HepG2 (cell line): ENCODE measurements around the gene RBP5. TPM values are rescaled to one million over a fixed set of nuclear protein-coding genes. Genes with fewer than 3 reads are reported as not detected.

Experiments
- ATAC-seq: fragments of 200-7000 bp; cut with Tn5 transposase; 3 replicates; pipeline ENCODE4 v1.9.1; 2020; ENCODE audit warnings: mild to moderate bottlenecking, moderate library complexity
- BruUV-seq: library from RNA; stranded (reverse); fragments of 400-500 nt; replicated peaks from 2 replicates; lab custom pipeline; 2021; lab: Mats Ljungman, UMichigan
- CTCF ChIA-PET: fragments of 300-600 bp; formaldehyde crosslinking; extraction: SDS; loops from one replicate; lab custom pipeline; 2021; ENCODE audit warnings: low total read pairs, inconsistent platforms, low intra/inter-chr PET ratio; lab: Yijun Ruan, JAX
- POLR2A ChIA-PET: fragments of 350-600 bp; sonication (Branson Sonifier 250); formaldehyde crosslinking; loops from one replicate; lab custom pipeline; 2020; ENCODE audit warnings: antibody characterized with exemption, inconsistent platforms; lab: Yijun Ruan, JAX
- DNase-seq: peaks from one replicate; pipeline ENCODE4 v3.0.0-alpha.2; 2015; ENCODE audit warnings: low spot score
- FAIRE-seq: peaks from 3 replicates; lab custom pipeline; 2011; peaks lifted over from hg19 to GRCh38; lab: Jason Lieb, UNC
- H2AFZ ChIP-seq: one replicate; pipeline ENCODE4 v1.6.1; 2011; ENCODE audit warnings: low read length, inconsistent platforms
- H3K27ac ChIP-seq: fragments of 300-600 bp; 3 replicates; pipeline ENCODE4 v1.8.0; 2011; ENCODE audit warnings: mixed run types, mild to moderate bottlenecking, mixed read lengths, low read length, inconsistent platforms; ENCODE audit not compliant: insufficient read depth; ENCODE audit errors: extremely low read length
- H3K27me3 ChIP-seq, 2 experiments: fragments of 200-600 bp in 1 of 2; 2 replicates in 1 of 2; 3 replicates in 1 of 2; pipeline versions ENCODE4 v1.6.0 to v1.8.0; 2011; ENCODE audit warnings: low read length in 2 of 2, mild to moderate bottlenecking in 2 of 2, moderate library complexity in 2 of 2, inconsistent platforms in 1 of 2; ENCODE audit not compliant: insufficient read depth in 2 of 2, control insufficient read depth in 1 of 2
- H3K36me3 ChIP-seq, 2 experiments: fragments of 200-600 bp in 1 of 2; replicated peaks in 1 of 2; 2 replicates in 1 of 2; 3 replicates in 1 of 2; pipeline versions ENCODE4 v1.5.1 to v1.8.0; 2011; ENCODE audit warnings: low read length in 2 of 2, inconsistent platforms in 1 of 2; ENCODE audit not compliant: insufficient read depth in 2 of 2, control insufficient read depth in 1 of 2
- H3K4me1 ChIP-seq: 2 replicates; pipeline ENCODE4 v1.5.1; 2012; ENCODE audit warnings: low read length, inconsistent platforms; ENCODE audit not compliant: insufficient read depth
- H3K4me2 ChIP-seq: 2 replicates; pipeline ENCODE4 v1.6.0; 2011; ENCODE audit warnings: low read depth, low read length, inconsistent platforms
- H3K4me3 ChIP-seq, 3 experiments: fragments of 200-600 bp in 1 of 3; sonication (generic), shearing (Covaris generic) in 1 of 3; replicated peaks in 1 of 3; 2 replicates each; pipeline ENCODE4 v1.5.1; 2011 to 2016; ENCODE audit warnings: low read length in 3 of 3, inconsistent platforms in 2 of 3, low read depth in 2 of 3, mild to moderate bottlenecking in 2 of 3, control low read depth in 1 of 3, mixed read lengths in 1 of 3; ENCODE audit not compliant: insufficient read depth in 1 of 3
- H3K79me2 ChIP-seq: one replicate; pipeline ENCODE4 v1.6.1; 2011; ENCODE audit warnings: low read length, inconsistent platforms; ENCODE audit not compliant: insufficient read depth
- H3K9ac ChIP-seq: 2 replicates; pipeline ENCODE4 v1.6.0; 2011; ENCODE audit warnings: mild to moderate bottlenecking, low read depth, low read length, inconsistent platforms; ENCODE audit not compliant: insufficient read depth
- H3K9me3 ChIP-seq: 2 replicates; pipeline ENCODE4 v1.5.1; 2012; ENCODE audit warnings: mild to moderate bottlenecking, low read length
- H4K20me1 ChIP-seq: 2 replicates; pipeline ENCODE4 v1.6.0; 2011; ENCODE audit warnings: inconsistent platforms, mild to moderate bottlenecking, low read length, moderate library complexity; ENCODE audit not compliant: insufficient read depth
- ARNT ChIP-seq: fragments of 450-650 bp; IDR thresholded peaks from 2 replicates; pipeline ENCODE4 v1.6.1; 2017
- DBP ChIP-seq: sonication (generic); formaldehyde crosslinking; IDR thresholded peaks from 2 replicates; pipeline ENCODE4 v1.4.0; 2020; ENCODE audit warnings: missing genetic modification reagents; ENCODE audit errors: not compliant biosample characterization
- MBNL3 ChIP-seq: fragments of 250-450 bp; sonication (Bioruptor Pico); conservative IDR thresholded peaks from 2 replicates; pipeline ENCODE4 v1.8.0; 2022; ENCODE audit warnings: mild to moderate bottlenecking, inconsistent platforms
- NR1H2 ChIP-seq: sonication (generic); formaldehyde crosslinking; IDR thresholded peaks from 2 replicates; pipeline ENCODE4 v1.8.1; 2022; ENCODE audit warnings: low read depth, missing genetic modification reagents, borderline replicate concordance
- ONECUT2 ChIP-seq: sonication (generic); formaldehyde crosslinking; IDR thresholded peaks from 2 replicates; pipeline ENCODE4 v1.4.0; 2020; ENCODE audit warnings: missing genetic modification reagents
- RBM39 ChIP-seq: fragments of 200-400 bp; formaldehyde crosslinking; IDR thresholded peaks from one replicate; pipeline ENCODE4 v1.6.1; 2018; ENCODE audit warnings: antibody characterized with exemption, mild to moderate bottlenecking, low read depth, low read length; ENCODE audit not compliant: poor library complexity, severe bottlenecking
- SIN3A ChIP-seq: IDR thresholded peaks from 2 replicates; pipeline ENCODE4 v1.6.1; 2011; ENCODE audit warnings: low read depth, mild to moderate bottlenecking, control low read depth, low read length, borderline replicate concordance
- TBL1XR1 ChIP-seq: fragments of 150-350 bp; IDR thresholded peaks from 2 replicates; pipeline ENCODE4 v1.6.1; 2014; ENCODE audit warnings: borderline replicate concordance, low read length; ENCODE audit not compliant: partially characterized antibody
- THAP11 ChIP-seq: IDR thresholded peaks from 2 replicates; pipeline ENCODE4 v1.6.1; 2016; ENCODE audit warnings: missing biosample characterization, missing genetic modification reagents
- TOPORS ChIP-seq: sonication (generic); formaldehyde crosslinking; IDR thresholded peaks from 2 replicates; pipeline ENCODE4 v1.8.0; 2023; ENCODE audit warnings: mild to moderate bottlenecking, missing genetic modification reagents
- ZMYM4 ChIP-seq: sonication (generic); formaldehyde crosslinking; IDR thresholded peaks from 2 replicates; pipeline ENCODE4 v1.8.1; 2023; ENCODE audit warnings: mild to moderate bottlenecking, missing genetic modification reagents
- ZNF17 ChIP-seq: sonication (generic); formaldehyde crosslinking; IDR thresholded peaks from 2 replicates; pipeline ENCODE4 v1.5.0; 2020; ENCODE audit warnings: mild to moderate bottlenecking, missing genetic modification reagents
- ZNF441 ChIP-seq: sonication (generic); formaldehyde crosslinking; IDR thresholded peaks from 2 replicates; pipeline ENCODE4 v1.7.0; 2021; ENCODE audit warnings: missing genetic modification reagents, borderline replicate concordance
- ZNF501 ChIP-seq: sonication (generic); formaldehyde crosslinking; IDR thresholded peaks from 2 replicates; pipeline ENCODE4 v1.5.1; 2020; ENCODE audit warnings: mild to moderate bottlenecking, moderate library complexity, missing genetic modification reagents
- ZNF510 ChIP-seq: sonication (generic); formaldehyde crosslinking; IDR thresholded peaks from 2 replicates; pipeline ENCODE4 v1.4.0; 2020; ENCODE audit warnings: low read depth, mild to moderate bottlenecking, missing genetic modification reagents
- ZNF629 ChIP-seq: sonication (generic); formaldehyde crosslinking; conservative IDR thresholded peaks from 2 replicates; pipeline ENCODE4 v1.5.0; 2020; ENCODE audit warnings: missing genetic modification reagents
- WGBS: methylation state at CpG from one replicate; pipeline ENCODE4 v1.1.6; 2017; ENCODE audit warnings: low lambda C conversion rate; 5-methylcytosine and 5-hydroxymethylcytosine counted together
- in situ Hi-C: cut with HindIII; loops from 2 replicates; pipeline ENCODE4 v1.10.0; 2017; ENCODE audit warnings: low pct_unique_long_range_greater_than_20kb; ENCODE audit not compliant: extremely low pct_ligation_motif_present
- intact Hi-C: fragments of 100-400 bp; cut with micrococcal nuclease; formaldehyde crosslinking; loops from one replicate; pipeline ENCODE4 v1.10.0; 2022; ENCODE audit not compliant: unreplicated experiment
- polyA plus RNA-seq, 8 experiments: library from polyadenylated mRNA; depleted of rRNA in 3 of 8; stranded (reverse) in 7 of 8; unstranded in 1 of 8; fragments of >200 nt; fragmentation: Illumina TruSeq in 4 of 8; extraction: Trizol in 4 of 8; gene quantifications; 2 replicates each; pipeline versions ENCODE4 v1.2.1 to v1.2.3, GENCODE V29; 2011 to 2016; ENCODE audit warnings: low read depth in 4 of 8, missing spikeins in 1 of 8, mixed read lengths in 1 of 8; ENCODE audit not compliant: insufficient read depth in 1 of 8
- total RNA-seq, 5 experiments: library from RNA; depleted of rRNA; stranded (reverse); fragments of >200 nt; fragmentation: Illumina TruSeq; extraction: Trizol; gene quantifications; 2 replicates each; pipeline ENCODE4 v1.2.3, GENCODE V29; 2016; ENCODE audit warnings: low read depth in 1 of 5
- TF ChIP-seq, protein P1 (sequence below): sonication (generic); formaldehyde crosslinking; IDR thresholded peaks from 2 replicates; pipeline ENCODE4 v1.4.0; 2020; ENCODE audit warnings: missing genetic modification reagents
- TF ChIP-seq, protein P2 (sequence below): sonication (generic); formaldehyde crosslinking; IDR thresholded peaks from 2 replicates; pipeline ENCODE4 v1.8.1; 2023; ENCODE audit warnings: mild to moderate bottlenecking, missing genetic modification reagents

The RBP5 gene
- total and polyA plus RNA-seq, 2 of the 13 experiments (the other 11 are each of a cell fraction or from before 2014, with no cell fraction given), result 13.8 to 19.8 TPM

DNA sequence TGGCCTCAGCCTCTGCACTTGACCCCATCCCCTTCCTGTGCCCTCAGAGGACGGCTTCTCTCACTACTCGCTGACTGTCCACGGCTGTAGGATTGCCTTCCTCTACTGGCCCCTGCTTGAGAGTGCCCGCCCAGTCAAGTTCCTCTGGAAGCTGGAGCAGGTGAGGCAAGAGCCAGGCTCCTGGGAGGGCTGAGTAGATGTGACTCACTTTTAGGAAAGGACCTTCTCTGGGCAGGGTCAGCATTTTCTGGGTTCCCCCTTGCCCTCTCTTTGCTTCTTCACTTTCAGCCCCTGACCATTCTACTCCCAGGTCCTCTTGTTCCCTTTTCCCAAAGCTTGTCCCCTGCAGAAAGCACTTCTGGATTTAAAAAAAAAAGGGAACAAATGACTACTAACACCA, 9.2 kb upstream of the RBP5 start:
- no peak for FAIRE-seq
- in situ Hi-C loops, result no loop called here
- peaks cover 23 to 69% of the 10 kb centered on the region in 2 experiments for H3K36me3 ChIP-seq

More for the DNA sequence above, 9.2 kb upstream of the RBP5 start:
- no peak overlapping the region for H3K27ac ChIP-seq
- H3K9ac ChIP-seq, result no peak overlapping the region
- CTCF ChIA-PET, result no interaction called here
- no peaks in the 10 kb centered on the region for H4K20me1 ChIP-seq
- H2AFZ ChIP-seq, result no peak overlapping the region
- intact Hi-C loops, result no loop called here
- no peak overlapping the region for H3K4me2 ChIP-seq
- TF ChIP-seq DBP (CRISPR knock-in tag), result no peak
- no peak for TF ChIP-seq ONECUT2 (CRISPR knock-in tag)
- no peak for TF ChIP-seq TOPORS (CRISPR knock-in tag)
- TF ChIP-seq ZNF629 (CRISPR knock-in tag), result no peak
- TF ChIP-seq ARNT, result no peak
- no peak for TF ChIP-seq TBL1XR1
- no peak for TF ChIP-seq MBNL3
- no peak for TF ChIP-seq ZNF510 (CRISPR knock-in tag)
- no peak for TF ChIP-seq ZNF441 (CRISPR knock-in tag)
- no peak for TF ChIP-seq ZMYM4
- TF ChIP-seq, protein P1, sequence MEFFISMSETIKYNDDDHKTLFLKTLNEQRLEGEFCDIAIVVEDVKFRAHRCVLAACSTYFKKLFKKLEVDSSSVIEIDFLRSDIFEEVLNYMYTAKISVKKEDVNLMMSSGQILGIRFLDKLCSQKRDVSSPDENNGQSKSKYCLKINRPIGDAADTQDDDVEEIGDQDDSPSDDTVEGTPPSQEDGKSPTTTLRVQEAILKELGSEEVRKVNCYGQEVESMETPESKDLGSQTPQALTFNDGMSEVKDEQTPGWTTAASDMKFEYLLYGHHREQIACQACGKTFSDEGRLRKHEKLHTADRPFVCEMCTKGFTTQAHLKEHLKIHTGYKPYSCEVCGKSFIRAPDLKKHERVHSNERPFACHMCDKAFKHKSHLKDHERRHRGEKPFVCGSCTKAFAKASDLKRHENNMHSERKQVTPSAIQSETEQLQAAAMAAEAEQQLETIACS (CRISPR knock-in tag), result no peak
- no peak for TF ChIP-seq RBM39
- TF ChIP-seq THAP11, result no peak
- TF ChIP-seq NR1H2 (CRISPR knock-in tag), result no peak
- TF ChIP-seq ZNF17 (CRISPR knock-in tag), result no peak
- TF ChIP-seq ZNF501 (CRISPR knock-in tag), result no peak
- TF ChIP-seq, protein P2, sequence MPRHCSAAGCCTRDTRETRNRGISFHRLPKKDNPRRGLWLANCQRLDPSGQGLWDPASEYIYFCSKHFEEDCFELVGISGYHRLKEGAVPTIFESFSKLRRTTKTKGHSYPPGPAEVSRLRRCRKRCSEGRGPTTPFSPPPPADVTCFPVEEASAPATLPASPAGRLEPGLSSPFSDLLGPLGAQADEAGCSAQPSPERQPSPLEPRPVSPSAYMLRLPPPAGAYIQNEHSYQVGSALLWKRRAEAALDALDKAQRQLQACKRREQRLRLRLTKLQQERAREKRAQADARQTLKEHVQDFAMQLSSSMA (CRISPR knock-in tag), result no peak
- no peak for TF ChIP-seq SIN3A
- no peak for DNase-seq
- no peak overlapping the region for H3K4me3 ChIP-seq
- POLR2A ChIA-PET, result no interaction called here
- H3K9me3 ChIP-seq, result no peaks in the 10 kb centered on the region
- 94% methylated on average over 4 of the region's 4 CpGs for WGBS
- H3K27me3 ChIP-seq, result no peaks in the 10 kb centered on the region
- BruUV-seq, result no TSS peak
- no peaks in the 10 kb centered on the region for H3K79me2 ChIP-seq
- no peak for ATAC-seq
- H3K4me1 ChIP-seq, result no peaks in the 10 kb centered on the region
